ENCODE results near the gene SPTSSB.

The SPTSSB gene

GRCh38 chr3:161336661-161337060 lies 34.7 kb downstream of the SPTSSB start:
- DNase-seq: no peak

- no peak for DNase-seq
These were observed 37.6 kb downstream of the SPTSSB start for GRCh38 chr3:161333696-161334095.

- DNase-seq: no peak
These were observed 38.5 kb downstream of the SPTSSB start for GRCh38 chr3:161332792-161333191.

GRCh38 chr3:161325059-161325458 lies 46.3 kb downstream of the SPTSSB start:
- DNase-seq: no peak

GRCh38 chr3:161323926-161324621 lies 47.2 kb downstream of the SPTSSB start:
- no peak for DNase-seq

GRCh38 chr3:161322781-161323568 lies 48.3 kb downstream of the SPTSSB start:
- no peak for DNase-seq

- DNase-seq: no peak
These were observed 50.5 kb downstream of the SPTSSB start for GRCh38 chr3:161320837-161321236.

- DNase-seq: no peak
These were observed 51.5 kb downstream of the SPTSSB start for GRCh38 chr3:161319867-161320266.

- no peak for DNase-seq
These were observed 54.2 kb downstream of the SPTSSB start for GRCh38 chr3:161317077-161317476.

- DNase-seq: no peak
These were observed 55.2 kb downstream of the SPTSSB start for GRCh38 chr3:161316006-161316689.

- DNase-seq: no peak
These were observed 56.4 kb downstream of the SPTSSB start for GRCh38 chr3:161314836-161315395.

- no peak for DNase-seq
These were observed 60.5 kb downstream of the SPTSSB start for GRCh38 chr3:161310649-161311423.

GRCh38 chr3:161305095-161305991 lies 66.0 kb downstream of the SPTSSB start:
- no peak for DNase-seq

GRCh38 chr3:161296814-161297213 lies 74.5 kb downstream of the SPTSSB start:
- no peak for DNase-seq

GRCh38 chr3:161295325-161295724 lies 76.0 kb downstream of the SPTSSB start:
- DNase-seq: no peak
